PC-3 (cell line): Measurements from ENCODE around the gene SHISA2.

Source experiments
- CTCF ChIP-seq: fragments of 300-600 bp; sonication (generic); conservative IDR thresholded peaks from 2 replicates; pipeline ENCODE4 v1.5.1; 2017; ENCODE audit warnings: antibody characterized with exemption, low read depth, mild to moderate bottlenecking, low read length
- EZH2 ChIP-seq: fragments of 300-600 bp; sonication (generic); IDR thresholded peaks from one replicate; pipeline ENCODE4 v1.6.1; 2017; ENCODE audit warnings: antibody characterized with exemption, mild to moderate bottlenecking, low read length; ENCODE audit not compliant: unreplicated experiment
- EZH2phosphoT487 ChIP-seq: fragments of 300-600 bp; sonication (generic); IDR thresholded peaks from 2 replicates; pipeline ENCODE4 v1.6.1; 2018; ENCODE audit warnings: mild to moderate bottlenecking, antibody characterized with exemption, low read length, borderline replicate concordance

- TF ChIP-seq EZH2phosphoT487 = no peak
- no peak for TF ChIP-seq EZH2
- no peak for TF ChIP-seq CTCF
These were observed 35.6 kb downstream of the SHISA2 start for GRCh38 chr13:26016189-26016588.
